B cell (primary cell): ENCODE results near the gene LRRC37A2. TPM values are rescaled to one million over a fixed set of nuclear protein-coding genes. Genes with fewer than 3 reads are reported as not detected.
"Not testable (repeated sequence)": the region's sequence is repeated elsewhere in the genome, so short reads cannot be mapped to it uniquely, and the experiment has no call there.

Source experiments
- ATAC-seq: fragments of 200-7000 bp; cut with Tn5 transposase; one replicate; pipeline ENCODE4 v1.10.0; 2021; ENCODE audit warnings: low read depth, mild to moderate bottlenecking, moderate number of reproducible peaks, moderate library complexity
- CTCF ChIA-PET: fragments of 350-600 bp; sonication (Branson Sonifier 250); formaldehyde crosslinking; loops from one replicate; lab custom pipeline; 2021; ENCODE audit warnings: antibody characterized with exemption, inconsistent platforms; lab: Charles Lee
- POLR2A ChIA-PET: fragments of 350-600 bp; sonication (Branson Sonifier 250); formaldehyde crosslinking; loops from one replicate; lab custom pipeline; 2021; ENCODE audit warnings: antibody characterized with exemption; lab: Charles Lee
- DNase-seq: peaks from one replicate; pipeline ENCODE4 v3.0.0; 2013
- H2AFZ ChIP-seq: 2 replicates; pipeline ENCODE4 v1.6.1; 2012; ENCODE audit warnings: mild to moderate bottlenecking, low read depth, low read length; ENCODE audit not compliant: insufficient read depth, poor library complexity, severe bottlenecking
- H3K27ac ChIP-seq, 2 donors: 1 replicate in 1 of 2; 2 replicates in 1 of 2; pipeline ENCODE4 v1.5.1; 2012 to 2013; ENCODE audit warnings: low read length in 2 of 2, mild to moderate bottlenecking in 2 of 2, moderate library complexity in 1 of 2
- H3K27me3 ChIP-seq, 4 experiments: fragments of 200-600 bp in 1 of 4; sonication (generic) in 1 of 4; replicated peaks in 1 of 4; 1 replicate in 2 of 4; 2 replicates in 2 of 4; pipeline versions ENCODE4 v1.6.1 to v1.7.0; 2013 to 2016; ENCODE audit warnings: low read length in 3 of 4, mild to moderate bottlenecking in 2 of 4, mixed read lengths in 1 of 4, moderate library complexity in 1 of 4; ENCODE audit not compliant: insufficient read depth in 4 of 4, control insufficient read depth in 3 of 4; ENCODE audit errors: control extremely low read depth in 1 of 4
- H3K36me3 ChIP-seq, 2 experiments: replicated peaks in 1 of 2; 1 replicate in 1 of 2; 2 replicates in 1 of 2; pipeline versions ENCODE4 v1.6.1 to v1.7.1; 2013; ENCODE audit warnings: low read length in 1 of 2; ENCODE audit not compliant: insufficient read depth in 2 of 2, control insufficient read depth in 1 of 2; ENCODE audit errors: control extremely low read depth in 1 of 2, extremely low read depth in 1 of 2
- H3K4me1 ChIP-seq, 2 donors: fragments of 200-600 bp in 1 of 2; sonication (generic) in 1 of 2; 1 replicate in 1 of 2; 2 replicates in 1 of 2; pipeline versions ENCODE4 v1.5.1 to v1.6.1; 2013 to 2017; ENCODE audit warnings: low read length in 2 of 2; ENCODE audit not compliant: control insufficient read depth in 2 of 2, insufficient read depth in 2 of 2
- H3K4me2 ChIP-seq: replicated peaks from 2 replicates; pipeline ENCODE3; 2012; ENCODE audit warnings: mild to moderate bottlenecking, low read depth, low read length; ENCODE audit not compliant: poor library complexity, severe bottlenecking
- H3K4me3 ChIP-seq, 5 experiments: fragments of 200-600 bp in 1 of 5; sonication (generic) in 1 of 5; 1 replicate in 3 of 5; 2 replicates in 2 of 5; pipeline versions ENCODE4 v1.5.1 to v1.7.0; 2011 to 2016; ENCODE audit warnings: low read length in 4 of 5, mild to moderate bottlenecking in 4 of 5, low read depth in 2 of 5, control low read depth in 1 of 5, moderate library complexity in 1 of 5; ENCODE audit not compliant: insufficient read depth in 1 of 5; ENCODE audit errors: control extremely low read depth in 1 of 5, extremely low read depth in 1 of 5
- H3K79me2 ChIP-seq: fragments of 200-600 bp; sonication (generic); one replicate; pipeline ENCODE4 v1.6.0; 2016; ENCODE audit warnings: low read length; ENCODE audit not compliant: control insufficient read depth, insufficient read depth
- H3K9ac ChIP-seq: fragments of 200-600 bp; sonication (generic); 2 replicates; pipeline ENCODE4 v1.6.1; 2017; ENCODE audit warnings: mild to moderate bottlenecking, low read length, moderate library complexity
- H3K9me3 ChIP-seq, 3 donors: one replicate each; pipeline versions ENCODE4 v1.6.1 to v1.7.1; 2013; ENCODE audit warnings: low read length in 2 of 3; ENCODE audit not compliant: control insufficient read depth in 2 of 3, insufficient read depth in 1 of 3; ENCODE audit errors: control extremely low read depth in 1 of 3
- H4K20me1 ChIP-seq: 2 replicates; pipeline ENCODE4 v1.6.0; 2012; ENCODE audit warnings: mild to moderate bottlenecking, low read length; ENCODE audit not compliant: insufficient read depth, control insufficient read depth, poor library complexity, severe bottlenecking
- H3K27ac Mint-ChIP-seq: one replicate; pipeline ENCODE4 v1.8.0; 2021; ENCODE audit warnings: mixed read lengths
- H3K27me3 Mint-ChIP-seq: one replicate; pipeline ENCODE4 v1.8.0; 2021; ENCODE audit warnings: mixed read lengths
- H3K4me1 Mint-ChIP-seq: one replicate; pipeline ENCODE4 v1.8.0; 2021; ENCODE audit warnings: mixed read lengths
- H3K4me3 Mint-ChIP-seq: one replicate; pipeline ENCODE4 v1.8.0; 2021; ENCODE audit warnings: mixed read lengths
- H3K9me3 Mint-ChIP-seq: one replicate; pipeline ENCODE4 v1.8.0; 2022; ENCODE audit warnings: mixed read lengths; ENCODE audit not compliant: insufficient read depth
- WGBS: methylation state at CpG from one replicate; pipeline ENCODE4 v1.1.5; 2013; ENCODE audit warnings: missing lambda C conversion rate; ENCODE audit not compliant: insufficient coverage; 5-methylcytosine and 5-hydroxymethylcytosine counted together
- intact Hi-C: fragments of 100-400 bp; cut with micrococcal nuclease; formaldehyde crosslinking; loops from one replicate; pipeline ENCODE4 v1.10.0; 2022
- polyA plus RNA-seq: library from polyadenylated mRNA; depleted of rRNA; stranded (reverse); fragments of >200 nt; gene quantifications from 2 replicates; pipeline ENCODE4 v1.2.3, GENCODE V29; 2012
- total RNA-seq, 2 donors: library from RNA; stranded (reverse); fragments of 120-200 nt in 1 of 2; gene quantifications; 1 replicate in 1 of 2; 2 replicates in 1 of 2; pipeline versions ENCODE4 v1.2.3 to v1.2.4, GENCODE V29; 2013 to 2022

The LRRC37A2 gene
- total and polyA plus RNA-seq, 2 donors (not counting 1 experiment from before 2014, with no cell fraction given) = 17.8 to 46.5 TPM

- H2AFZ ChIP-seq, H3K27me3 ChIP-seq, ATAC-seq, H3K27ac Mint-ChIP-seq, POLR2A ChIA-PET, H3K4me1 Mint-ChIP-seq, H3K4me1 ChIP-seq, H3K27ac ChIP-seq, H3K9ac ChIP-seq, CTCF ChIA-PET, DNase-seq, H3K9me3 Mint-ChIP-seq, intact Hi-C loops, H3K4me3 Mint-ChIP-seq, H3K27me3 Mint-ChIP-seq, H3K9me3 ChIP-seq, H3K36me3 ChIP-seq, H4K20me1 ChIP-seq, H3K79me2 ChIP-seq, H3K4me3 ChIP-seq, H3K4me2 ChIP-seq: not testable (repeated sequence)
- no CpG with 5 or more reads among the region's 3 CpGs for WGBS
These were observed 47.8 kb downstream of the LRRC37A2 start for GRCh38 chr17:46560048-46560447.

DNA sequence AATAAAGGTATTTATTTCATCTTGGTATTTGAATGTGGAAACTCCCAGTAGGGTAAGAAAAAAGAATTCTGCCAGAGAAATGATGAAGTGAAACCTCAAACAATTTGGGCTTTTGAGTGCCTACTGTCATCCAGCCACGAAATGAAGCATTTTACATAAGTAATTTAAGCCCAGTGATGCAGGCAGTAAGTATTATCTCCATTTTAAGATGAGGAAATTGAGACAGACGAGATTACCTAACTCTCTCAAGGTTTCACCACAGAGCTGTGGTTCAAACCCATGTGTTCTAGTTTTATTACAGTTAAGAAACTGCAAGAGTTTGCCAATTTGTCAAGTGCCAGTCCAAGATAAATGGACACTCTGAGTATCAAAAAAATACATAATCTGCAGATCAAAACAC, 54.0 kb downstream of the LRRC37A2 start:
- H3K4me1 ChIP-seq, H3K27me3 Mint-ChIP-seq, H3K4me1 Mint-ChIP-seq, H3K27ac Mint-ChIP-seq, CTCF ChIA-PET, H3K79me2 ChIP-seq, intact Hi-C loops, H3K4me2 ChIP-seq, H3K9ac ChIP-seq, H3K36me3 ChIP-seq, H3K4me3 ChIP-seq, H3K4me3 Mint-ChIP-seq, POLR2A ChIA-PET, H3K9me3 Mint-ChIP-seq, H3K27ac ChIP-seq, H3K9me3 ChIP-seq, H2AFZ ChIP-seq, H4K20me1 ChIP-seq, H3K27me3 ChIP-seq, DNase-seq: not testable (repeated sequence)
- no CpG with 5 or more reads among the region's 2 CpGs for WGBS
- peak; percentile 96 for ATAC-seq

GRCh38 chr17:46566980-46567379, 54.7 kb downstream of the LRRC37A2 start:
- H3K27ac Mint-ChIP-seq, H3K27ac ChIP-seq, H3K27me3 Mint-ChIP-seq, H3K4me2 ChIP-seq, H3K4me3 ChIP-seq, H3K79me2 ChIP-seq, intact Hi-C loops, H3K4me1 ChIP-seq, H3K4me1 Mint-ChIP-seq, H3K9me3 Mint-ChIP-seq, ATAC-seq, H3K36me3 ChIP-seq, POLR2A ChIA-PET, H2AFZ ChIP-seq, DNase-seq, H3K27me3 ChIP-seq, H3K9me3 ChIP-seq, CTCF ChIA-PET, H4K20me1 ChIP-seq, H3K9ac ChIP-seq, H3K4me3 Mint-ChIP-seq: not testable (repeated sequence)
- WGBS = no CpG with 5 or more reads among the region's 1 CpG

DNA sequence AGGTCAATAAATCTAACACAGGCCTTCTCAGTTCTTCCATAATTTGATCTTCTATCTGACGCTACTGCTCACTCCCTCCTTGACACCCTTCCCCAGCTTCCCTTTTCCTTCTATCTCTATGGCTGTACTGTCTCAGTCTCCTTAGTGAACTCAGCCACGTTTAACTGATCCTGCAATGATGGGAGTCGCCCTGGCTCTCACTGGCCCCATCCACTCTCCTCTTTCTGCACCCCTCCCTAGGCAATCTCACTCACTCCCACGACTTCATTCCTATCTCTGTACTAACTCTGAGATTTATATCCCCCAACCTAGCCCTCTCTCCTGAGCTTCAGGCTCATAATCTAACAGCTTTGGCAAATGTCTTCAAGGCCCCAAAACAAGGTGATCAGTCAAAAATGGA, 59.5 kb downstream of the LRRC37A2 start:
- H3K36me3 ChIP-seq, H3K27ac Mint-ChIP-seq, H3K27me3 Mint-ChIP-seq, H3K4me1 Mint-ChIP-seq, H3K9me3 ChIP-seq, H2AFZ ChIP-seq, H3K79me2 ChIP-seq, H3K27ac ChIP-seq, CTCF ChIA-PET, H3K4me1 ChIP-seq, H3K4me3 Mint-ChIP-seq, H3K4me2 ChIP-seq, DNase-seq, H3K9me3 Mint-ChIP-seq, H3K27me3 ChIP-seq, intact Hi-C loops, POLR2A ChIA-PET, H3K9ac ChIP-seq, H4K20me1 ChIP-seq, ATAC-seq, H3K4me3 ChIP-seq: not testable (repeated sequence)
- WGBS = no CpG with 5 or more reads among the region's 4 CpGs
